ENCODE data around the gene MEMO1. TPM values are rescaled to one million over a fixed set of nuclear protein-coding genes. Genes with fewer than 3 reads are reported as not detected.
A peak's percentile ranks its signal among the peaks of the same experiment; 100 is the strongest.

Gene MEMO1
- total and polyA plus RNA-seq, 9 of the 15 experiments (the other 6 are each of a cell fraction or from before 2014, with no cell fraction given) = 22.1 to 87.7 (median 61.2) TPM

- TF ChIP-seq POLR3A (IDR thresholded peaks at IDR 0.05; ENCODE audit: borderline replicate concordance, extremely low read depth, insufficient read depth, insufficient read length) = no peak
- TF ChIP-seq HNRNPK (IDR thresholded peaks at IDR 0.05; ENCODE audit: low read depth, low read length, poor library complexity, severe bottlenecking) = no peak
- TF ChIP-seq CXXC5 (CRISPR knock-in tag; IDR thresholded peaks at IDR 0.05) = peak; percentile 59
- no peak for TF ChIP-seq RBM17 (IDR thresholded peaks at IDR 0.05; ENCODE audit: borderline replicate concordance, low read depth, low read length)
- 0 out of 2 replicates have a peak, but pooled peaks have one; percentile 41 for TF ChIP-seq ZC3H11A (IDR thresholded peaks at IDR 0.05; ENCODE audit: low read depth, low read length)
- no peak for TF ChIP-seq DLX4 (CRISPR knock-in tag; IDR thresholded peaks at IDR 0.05)
- TF ChIP-seq ZNF311 (CRISPR knock-in tag; IDR thresholded peaks at IDR 0.05) = no peak
- peak; percentile 86 for TF ChIP-seq L3MBTL2 (IDR thresholded peaks at IDR 0.05)
- no peak for TF ChIP-seq MED1 (CRISPR knock-in tag; IDR thresholded peaks at IDR 0.05; ENCODE audit: borderline replicate concordance)
- TF ChIP-seq ETV1 (tag; conservative IDR thresholded peaks at IDR 0.05; ENCODE audit: low read depth) = no peak
- TF ChIP-seq KLF16 (IDR thresholded peaks at IDR 0.05) = no peak
- 0 out of 2 replicates have a peak, but pooled peaks have one; percentile 2 for TF ChIP-seq SMC3 (conservative IDR thresholded peaks at IDR 0.05; ENCODE audit: insufficient read depth, low read depth, low read length)
- no peak for TF ChIP-seq FOXA1 (IDR thresholded peaks at IDR 0.05; ENCODE audit: borderline replicate concordance)
- peak; percentile 85 for TF ChIP-seq CREB1 (IDR thresholded peaks at IDR 0.05)
- peak; percentile 80 for TF ChIP-seq CREB1 (CRISPR knock-in tag; IDR thresholded peaks at IDR 0.05)
- TF ChIP-seq CREM (IDR thresholded peaks at IDR 0.05; ENCODE audit: low read depth) = peak; percentile 96
- TF ChIP-seq ZNF655 (CRISPR knock-in tag; IDR thresholded peaks at IDR 0.05) = no peak
- TF ChIP-seq CHD2 (IDR thresholded peaks at IDR 0.05; ENCODE audit: low read depth, low read length) = 0 out of 2 replicates have a peak, but pooled peaks have one; percentile 37
- no peak for TF ChIP-seq ZNF124 (CRISPR knock-in tag; IDR thresholded peaks at IDR 0.05)
- TF ChIP-seq TBP (optimal IDR thresholded peaks at IDR 0.05; ENCODE audit: low read depth, low read length) = peak; percentile 93
- no peak for TF ChIP-seq KDM1A (IDR thresholded peaks at IDR 0.05)
- no peak for TF ChIP-seq CSDE1 (IDR thresholded peaks at IDR 0.05)
- no peak for TF ChIP-seq ZNF75A (CRISPR knock-in tag; IDR thresholded peaks at IDR 0.05)
- TF ChIP-seq THRB (CRISPR knock-in tag; conservative IDR thresholded peaks at IDR 0.05) = 0 out of 2 replicates have a peak, but pooled peaks have one; percentile 9
- peak; percentile 22; the same call in 1 of the 2 replicates for TF ChIP-seq SOX6 (IDR thresholded peaks at IDR 0.05)
- TF ChIP-seq ZNF699 (CRISPR knock-in tag; IDR thresholded peaks at IDR 0.05; ENCODE audit: insufficient replicate concordance) = no peak
- no peak for TF ChIP-seq MXI1 (IDR thresholded peaks at IDR 0.05; ENCODE audit: low read depth, low read length)
Observed at GRCh38 chr2:32039447-32040219, 28.8 kb upstream of the MEMO1 start, which contains the start of gene DPY30 (continued).
